Liver (tissue), 3 donors: ENCODE results near the gene TBC1D5.

ENCODE experiments used
- FOXA1 ChIP-seq: IDR thresholded peaks from 2 replicates; pipeline ENCODE4 v1.6.1; 2016; ENCODE audit warnings: antibody characterized with exemption
- FOXA2 ChIP-seq: IDR thresholded peaks from 2 replicates; pipeline ENCODE4 v1.6.1; 2016; ENCODE audit warnings: antibody characterized with exemption
- GABPA ChIP-seq, 2 donors: IDR thresholded peaks in 1 of 2; conservative IDR thresholded peaks in 1 of 2; 2 replicates each; pipeline ENCODE4 v1.6.1; 2016; ENCODE audit warnings: antibody characterized with exemption in 2 of 2, mild to moderate bottlenecking in 1 of 2, moderate library complexity in 1 of 2
- JUND ChIP-seq, 2 donors: IDR thresholded peaks; 2 replicates each; pipeline ENCODE4 v1.6.1; 2016; ENCODE audit warnings: antibody characterized with exemption in 2 of 2
- RAD21 ChIP-seq, 2 donors: IDR thresholded peaks; 2 replicates each; pipeline ENCODE4 v1.6.1; 2016; ENCODE audit warnings: antibody characterized with exemption in 2 of 2, mild to moderate bottlenecking in 2 of 2
- TAF1 ChIP-seq: conservative IDR thresholded peaks from 2 replicates; pipeline ENCODE4 v1.6.1; 2016; ENCODE audit warnings: antibody characterized with exemption, mild to moderate bottlenecking
- YY1 ChIP-seq: IDR thresholded peaks from 2 replicates; pipeline ENCODE4 v1.6.1; 2016; ENCODE audit warnings: antibody characterized with exemption, mild to moderate bottlenecking
- TF ChIP-seq, protein P1 (sequence below): fragments of 150-350 bp; IDR thresholded peaks from 2 replicates; pipeline ENCODE4 v1.5.1; 2017; ENCODE audit warnings: improper control_type of control experiment, low read depth, low read length; ENCODE audit not compliant: missing input control
- TF ChIP-seq, protein P2 (sequence below): IDR thresholded peaks from 2 replicates; pipeline ENCODE4 v1.6.1; 2016; ENCODE audit warnings: antibody characterized with exemption
- donor health status: healthy.
- donor health status: healthy.

DNA sequence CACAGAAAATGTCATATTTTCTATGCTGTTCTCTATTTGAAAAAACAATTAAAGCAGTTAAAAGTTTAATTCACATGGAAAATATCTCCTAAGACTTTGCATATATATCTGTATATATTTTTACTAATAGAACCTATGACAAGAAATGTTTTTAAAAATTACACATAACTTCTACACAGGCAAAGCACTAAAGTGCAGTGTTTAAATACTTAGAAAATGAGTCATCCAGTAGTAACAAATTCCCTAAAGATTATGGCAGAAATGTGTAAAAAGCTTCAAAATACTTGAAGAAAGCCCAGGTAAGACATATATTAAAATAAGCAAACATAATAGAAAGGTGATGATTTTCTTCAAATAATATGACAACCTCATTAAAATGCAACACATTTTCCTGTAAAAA is 236.6 kb downstream of the TBC1D5 start:
- TF ChIP-seq YY1 (no peak), TAF1 (no peak), GABPA (IDR thresholded peaks at IDR 0.05 in 1 of 2, conservative IDR thresholded peaks at IDR 0.05 in 1 of 2) (no peak), FOXA2 (no peak), RAD21 (IDR thresholded peaks at IDR 0.05) (no peak), JUND (IDR thresholded peaks at IDR 0.05) (no peak), FOXA1 (no peak)
- TF ChIP-seq, protein P1, sequence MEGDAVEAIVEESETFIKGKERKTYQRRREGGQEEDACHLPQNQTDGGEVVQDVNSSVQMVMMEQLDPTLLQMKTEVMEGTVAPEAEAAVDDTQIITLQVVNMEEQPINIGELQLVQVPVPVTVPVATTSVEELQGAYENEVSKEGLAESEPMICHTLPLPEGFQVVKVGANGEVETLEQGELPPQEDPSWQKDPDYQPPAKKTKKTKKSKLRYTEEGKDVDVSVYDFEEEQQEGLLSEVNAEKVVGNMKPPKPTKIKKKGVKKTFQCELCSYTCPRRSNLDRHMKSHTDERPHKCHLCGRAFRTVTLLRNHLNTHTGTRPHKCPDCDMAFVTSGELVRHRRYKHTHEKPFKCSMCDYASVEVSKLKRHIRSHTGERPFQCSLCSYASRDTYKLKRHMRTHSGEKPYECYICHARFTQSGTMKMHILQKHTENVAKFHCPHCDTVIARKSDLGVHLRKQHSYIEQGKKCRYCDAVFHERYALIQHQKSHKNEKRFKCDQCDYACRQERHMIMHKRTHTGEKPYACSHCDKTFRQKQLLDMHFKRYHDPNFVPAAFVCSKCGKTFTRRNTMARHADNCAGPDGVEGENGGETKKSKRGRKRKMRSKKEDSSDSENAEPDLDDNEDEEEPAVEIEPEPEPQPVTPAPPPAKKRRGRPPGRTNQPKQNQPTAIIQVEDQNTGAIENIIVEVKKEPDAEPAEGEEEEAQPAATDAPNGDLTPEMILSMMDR: no peak
- TF ChIP-seq, protein P2, sequence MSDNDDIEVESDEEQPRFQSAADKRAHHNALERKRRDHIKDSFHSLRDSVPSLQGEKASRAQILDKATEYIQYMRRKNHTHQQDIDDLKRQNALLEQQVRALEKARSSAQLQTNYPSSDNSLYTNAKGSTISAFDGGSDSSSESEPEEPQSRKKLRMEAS: no peak
